Neuronal stem cell (in vitro differentiated cells): Measurements from ENCODE around the gene KDM5B.
A peak's percentile ranks its signal among the peaks of the same experiment; 100 is the strongest.
"Not testable (repeated sequence)": the region's sequence is repeated elsewhere in the genome, so short reads cannot be mapped to it uniquely, and the experiment has no call there.

Source experiments
- DNase-seq: peaks from one replicate; pipeline ENCODE4 v3.0.0-alpha.2; 2013; ENCODE audit warnings: low spot score
- H2AFZ ChIP-seq: one replicate; pipeline ENCODE4 v1.6.1; 2013; ENCODE audit warnings: mild to moderate bottlenecking, low read length, inconsistent platforms
- H2AK5ac ChIP-seq: 2 replicates; pipeline ENCODE4 v1.6.1; 2013; ENCODE audit warnings: low read depth, mild to moderate bottlenecking, inconsistent platforms, low read length, moderate library complexity, mixed read lengths
- H2BK120ac ChIP-seq: 2 replicates; pipeline ENCODE4 v1.6.1; 2013; ENCODE audit warnings: low read depth, mild to moderate bottlenecking, inconsistent platforms, low read length, moderate library complexity, mixed read lengths
- H2BK12ac ChIP-seq: one replicate; pipeline ENCODE4 v1.6.1; 2013; ENCODE audit warnings: low read length, inconsistent platforms
- H2BK15ac ChIP-seq: 2 replicates; pipeline ENCODE4 v1.6.1; 2013; ENCODE audit warnings: mild to moderate bottlenecking, low read length, inconsistent platforms, mixed read lengths
- H2BK5ac ChIP-seq: one replicate; pipeline ENCODE4 v1.6.1; 2013; ENCODE audit warnings: inconsistent platforms, mild to moderate bottlenecking, low read length, moderate library complexity
- H3K14ac ChIP-seq: one replicate; pipeline ENCODE4 v1.6.1; 2013; ENCODE audit warnings: low read length, inconsistent platforms
- H3K18ac ChIP-seq: 2 replicates; pipeline ENCODE4 v1.6.1; 2013; ENCODE audit warnings: low read length, inconsistent platforms
- H3K23ac ChIP-seq: 2 replicates; pipeline ENCODE4 v1.6.1; 2013; ENCODE audit warnings: low read depth, mild to moderate bottlenecking, mixed read lengths, low read length, inconsistent platforms; ENCODE audit not compliant: poor library complexity
- H3K27ac ChIP-seq: replicated peaks from 3 replicates; pipeline ENCODE4 v1.5.1; 2013; ENCODE audit warnings: low read length, inconsistent platforms
- H3K27me3 ChIP-seq, 3 experiments: 2 replicates each; pipeline ENCODE4 v1.6.1; 2013; ENCODE audit warnings: low read length in 3 of 3, mild to moderate bottlenecking in 2 of 3, inconsistent platforms in 1 of 3, low read depth in 1 of 3, mixed read lengths in 1 of 3, moderate library complexity in 1 of 3; ENCODE audit not compliant: control insufficient read depth in 3 of 3, insufficient read depth in 3 of 3
- H3K36me3 ChIP-seq, 2 donors: replicated peaks in 1 of 2; 2 replicates each; pipeline ENCODE4 v1.6.1; 2013; ENCODE audit warnings: low read length in 2 of 2; ENCODE audit not compliant: control insufficient read depth in 2 of 2, insufficient read depth in 2 of 2
- H3K4ac ChIP-seq: 2 replicates; pipeline ENCODE4 v1.6.1; 2013; ENCODE audit warnings: inconsistent platforms, mild to moderate bottlenecking, low read length, moderate library complexity
- H3K4me1 ChIP-seq, 2 donors: 1 replicate in 1 of 2; 2 replicates in 1 of 2; pipeline ENCODE4 v1.6.1; 2013; ENCODE audit warnings: low read length in 2 of 2, low read depth in 1 of 2; ENCODE audit not compliant: control insufficient read depth in 2 of 2, insufficient read depth in 1 of 2
- H3K4me2 ChIP-seq: one replicate; pipeline ENCODE4 v1.6.1; 2013; ENCODE audit warnings: mild to moderate bottlenecking, low read length, inconsistent platforms; ENCODE audit not compliant: insufficient read depth, poor library complexity, severe bottlenecking
- H3K4me3 ChIP-seq, 2 donors: 2 replicates each; pipeline ENCODE4 v1.5.1; 2013; ENCODE audit warnings: low read length in 2 of 2, mild to moderate bottlenecking in 2 of 2, inconsistent platforms in 1 of 2, moderate library complexity in 1 of 2
- H3K79me1 ChIP-seq: one replicate; pipeline ENCODE4 v1.6.1; 2013; ENCODE audit warnings: low read depth, mild to moderate bottlenecking, inconsistent platforms, low read length, moderate library complexity
- H3K9ac ChIP-seq: one replicate; pipeline ENCODE4 v1.6.1; 2013; ENCODE audit warnings: mild to moderate bottlenecking, low read depth, low read length, inconsistent platforms; ENCODE audit not compliant: poor library complexity
- H3K9me3 ChIP-seq, 2 donors: replicated peaks in 1 of 2; 2 replicates each; pipeline versions ENCODE3 to v1.6.1; 2013; ENCODE audit warnings: low read length in 2 of 2, mild to moderate bottlenecking in 2 of 2, inconsistent platforms in 1 of 2, low read depth in 1 of 2, mixed read lengths in 1 of 2, moderate library complexity in 1 of 2; ENCODE audit not compliant: control insufficient read depth in 2 of 2, insufficient read depth in 1 of 2
- H4K8ac ChIP-seq: one replicate; pipeline ENCODE4 v1.6.1; 2013; ENCODE audit warnings: low read depth, mild to moderate bottlenecking, inconsistent platforms, low read length, moderate library complexity
- H4K91ac ChIP-seq: one replicate; pipeline ENCODE4 v1.6.1; 2013; ENCODE audit warnings: low read length, low read depth, mild to moderate bottlenecking, inconsistent platforms; ENCODE audit not compliant: poor library complexity
- WGBS, 2 donors: extraction: QIAGEN DNeasy Blood & Tissue Kit; methylation state at CpG; one replicate each; pipeline ENCODE4 v1.1.7; 2013; ENCODE audit warnings: missing lambda C conversion rate in 2 of 2, mixed read lengths in 1 of 2; ENCODE audit not compliant: insufficient read length in 2 of 2, insufficient replicate concordance in 1 of 2; ENCODE audit errors: extremely low coverage in 2 of 2; 5-methylcytosine and 5-hydroxymethylcytosine counted together

Gene KDM5B

GRCh38 chr1:202835548-202836072 lies 27.4 kb upstream of the KDM5B start:
- Histone ChIP-seq H2BK15ac (peak overlapping the region; percentile 14), H3K9me3 (no peaks in the 10 kb centered on the region), H3K4me2 (no peak overlapping the region), H3K4me3 (no peak overlapping the region), H2AFZ (no peak overlapping the region), H3K9ac (no peak overlapping the region), H2BK120ac (no peak overlapping the region), H3K79me1 (peaks cover 2% of the 10 kb centered on the region), H3K23ac (peak overlapping the region; percentile 90), H3K18ac (peak overlapping the region; percentile 61), H3K14ac (no peak overlapping the region), H2AK5ac (peak overlapping the region; percentile 85), H3K4me1 (peaks cover 0 to 4% of the 10 kb centered on the region in 2 donors), H3K27ac (no peak overlapping the region), H2BK5ac (peak overlapping the region; percentile 84), H4K91ac (no peak overlapping the region), H4K8ac (no peak overlapping the region), H3K4ac (no peak overlapping the region), H2BK12ac (no peak overlapping the region), H3K27me3 (peaks cover 0 to 34% (median 0%) of the 10 kb centered on the region in 3 experiments), H3K36me3 (no peaks in the 10 kb centered on the region)
- no peak for DNase-seq
- no CpG with 5 or more reads among the region's 3 CpGs for WGBS, 2 donors

GRCh38 chr1:202834771-202835547 lies 26.7 kb upstream of the KDM5B start:
- H3K4me2 ChIP-seq: no peak overlapping the region
- no peak overlapping the region for H2BK120ac ChIP-seq
- no peaks in the 10 kb centered on the region for H3K36me3 ChIP-seq
- no peak overlapping the region for H4K91ac ChIP-seq
- H3K4me3 ChIP-seq: no peak overlapping the region
- H4K8ac ChIP-seq: no peak overlapping the region
- no CpG with 5 or more reads among the region's 10 CpGs for WGBS, 2 donors
- H3K4me1 ChIP-seq: peaks cover 0 to 4% of the 10 kb centered on the region in 2 donors
- no peak overlapping the region for H3K4ac ChIP-seq
- peak overlapping the region; percentile 84 for H2BK5ac ChIP-seq
- H2AFZ ChIP-seq: no peak overlapping the region
- peak overlapping the region; percentile 90 for H3K23ac ChIP-seq
- H3K18ac ChIP-seq: peak overlapping the region; percentile 61
- H3K79me1 ChIP-seq: peaks cover 2% of the 10 kb centered on the region
- no peak for DNase-seq
- peaks cover 0 to 34% (median 0%) of the 10 kb centered on the region in 3 experiments for H3K27me3 ChIP-seq
- peak overlapping the region; percentile 85 for H2AK5ac ChIP-seq
- no peak overlapping the region for H2BK12ac ChIP-seq
- H3K14ac ChIP-seq: no peak overlapping the region
- no peak overlapping the region for H3K9ac ChIP-seq
- H2BK15ac ChIP-seq: peak overlapping the region; percentile 14
- H3K27ac ChIP-seq: no peak overlapping the region
- no peaks in the 10 kb centered on the region for H3K9me3 ChIP-seq

- no peak overlapping the region for H3K14ac ChIP-seq
- no CpG with 5 or more reads among the region's 3 CpGs for WGBS, 2 donors
- no peak overlapping the region for H2BK15ac ChIP-seq
- H2BK12ac ChIP-seq: no peak overlapping the region
- no peak overlapping the region for H2BK120ac ChIP-seq
- H3K27me3 ChIP-seq: peaks cover 0 to 34% (median 0%) of the 10 kb centered on the region in 3 experiments
- H3K9me3 ChIP-seq: no peaks in the 10 kb centered on the region
- H3K4me3 ChIP-seq: no peak overlapping the region
- H3K4me2 ChIP-seq: no peak overlapping the region
- no peak overlapping the region for H3K18ac ChIP-seq
- H4K8ac ChIP-seq: no peak overlapping the region
- H2AK5ac ChIP-seq: no peak overlapping the region
- no peak overlapping the region for H2AFZ ChIP-seq
- DNase-seq: no peak
- H3K79me1 ChIP-seq: no peaks in the 10 kb centered on the region
- H3K36me3 ChIP-seq: no peaks in the 10 kb centered on the region
- no peak overlapping the region for H3K9ac ChIP-seq
- no peak overlapping the region for H4K91ac ChIP-seq
- no peak overlapping the region for H3K27ac ChIP-seq
- peaks cover 0 to 4% of the 10 kb centered on the region in 2 donors for H3K4me1 ChIP-seq
- H3K4ac ChIP-seq: no peak overlapping the region
- H2BK5ac ChIP-seq: no peak overlapping the region
- H3K23ac ChIP-seq: no peak overlapping the region
These were observed 23.7 kb upstream of the KDM5B start for GRCh38 chr1:202831906-202832305.

GRCh38 chr1:202829223-202829622 lies 21.0 kb upstream of the KDM5B start:
- peaks cover 0 to 28% (median 0%) of the 10 kb centered on the region in 3 experiments for H3K27me3 ChIP-seq
- whole genome bisulfite sequencing, 2 donors: no CpG with 5 or more reads among the region's 9 CpGs
- H3K9ac ChIP-seq, H3K4me2 ChIP-seq, H3K9me3 ChIP-seq, H3K4me3 ChIP-seq, H3K79me1 ChIP-seq, H3K4ac ChIP-seq, H3K23ac ChIP-seq, H3K4me1 ChIP-seq, H2AFZ ChIP-seq, H2BK12ac ChIP-seq, H2BK120ac ChIP-seq, H3K36me3 ChIP-seq, H2AK5ac ChIP-seq, H2BK5ac ChIP-seq, H3K18ac ChIP-seq, H3K27ac ChIP-seq, H2BK15ac ChIP-seq, H4K91ac ChIP-seq, H3K14ac ChIP-seq, DNase-seq, H4K8ac ChIP-seq: not testable (repeated sequence)
